Measurements from ENCODE around the gene LRRC41. TPM values are rescaled to one million over a fixed set of nuclear protein-coding genes. Genes with fewer than 3 reads are reported as not detected.

Gene LRRC41
- polyA plus RNA-seq, 3 donors, result 22.9 to 50.9 (median 47.4) TPM

GRCh38 chr1:46284058-46284457 lies 19.4 kb downstream of the LRRC41 start:
- Histone ChIP-seq H3K4me2 (replicated peaks; ENCODE audit: extremely low read depth, low read length, poor library complexity, severe bottlenecking) (no peak overlapping the region), H3K9me3 (replicated peaks in 1 of 2; ENCODE audit: control insufficient read depth in 1 of 2, insufficient read depth in 1 of 2, low read length in 2 of 2) (no peaks in the 10 kb centered on the region), H3K9ac (ENCODE audit: insufficient read depth, low read length, poor library complexity, severe bottlenecking) (no peak overlapping the region), H3K36me3 (replicated peaks in 1 of 2; ENCODE audit: control insufficient read depth in 1 of 2, insufficient read depth in 2 of 2, low read length in 2 of 2) (peaks cover 64 to 97% of the 10 kb centered on the region in 2 donors), H3K27ac (ENCODE audit: low read depth in 1 of 2, low read length in 2 of 2) (no peak overlapping the region), H3K4me3 (replicated peaks in 1 of 3; ENCODE audit: low read depth in 2 of 3, low read length in 3 of 3) (no peak overlapping the region), H4K20me1 (ENCODE audit: insufficient read depth, low read length) (no peaks in the 10 kb centered on the region), H3K4me1 (ENCODE audit: control insufficient read depth in 1 of 2, insufficient read depth in 2 of 2, low read length in 2 of 2) (peaks cover 0 to 4% of the 10 kb centered on the region in 2 donors), H3K27me3 (ENCODE audit: control insufficient read depth in 2 of 2, insufficient read depth in 2 of 2, low read length in 2 of 2) (no peaks in the 10 kb centered on the region), H3K79me2 (ENCODE audit: insufficient read depth, low read length) (no peaks in the 10 kb centered on the region), H2AFZ (ENCODE audit: insufficient read depth, low read depth, low read length, poor library complexity, severe bottlenecking) (no peak overlapping the region)
- Mint-ChIP-seq H3K4me1 (peaks cover 7% of the 10 kb centered on the region), H3K27me3 (ENCODE audit: low read depth in 3 of 3) (no peaks in the 10 kb centered on the region), H3K4me3 (no peak overlapping the region), H3K36me3 (peaks cover 72 to 86% of the 10 kb centered on the region in 2 donors), H3K27ac (peak overlapping the region in 1 of 7 donors; percentile 55), H3K9me3 (no peaks in the 10 kb centered on the region)
- DNase-seq, result no peak
- no peak for TF ChIP-seq CTCF (IDR thresholded peaks at IDR 0.05)
- WGBS (ENCODE audit: insufficient coverage), result 100% methylated on average over 1 of the region's 1 CpG
- intact Hi-C loops (cut with micrococcal nuclease), result no loop called here

GRCh38 chr1:46281021-46281420 lies 22.4 kb downstream of the LRRC41 start:
- Mint-ChIP-seq H3K27me3 (ENCODE audit: low read depth in 3 of 3) (no peaks in the 10 kb centered on the region), H3K4me3 (no peak overlapping the region), H3K4me1 (no peaks in the 10 kb centered on the region), H3K27ac (no peak overlapping the region), H3K9me3 (peaks cover 0 to 2% (median 0%) of the 10 kb centered on the region in 7 donors), H3K36me3 (peaks cover 75 to 94% of the 10 kb centered on the region in 2 donors)
- H3K27me3 ChIP-seq (ENCODE audit: control insufficient read depth in 2 of 2, insufficient read depth in 2 of 2, low read length in 2 of 2), result no peaks in the 10 kb centered on the region
- H3K36me3 ChIP-seq (replicated peaks in 1 of 2; ENCODE audit: control insufficient read depth in 1 of 2, insufficient read depth in 2 of 2, low read length in 2 of 2), result peaks cover 70 to 90% of the 10 kb centered on the region in 2 donors
- H3K9me3 ChIP-seq (replicated peaks in 1 of 2; ENCODE audit: control insufficient read depth in 1 of 2, insufficient read depth in 1 of 2, low read length in 2 of 2), result no peaks in the 10 kb centered on the region
- H3K79me2 ChIP-seq (ENCODE audit: insufficient read depth, low read length), result no peaks in the 10 kb centered on the region
- no peak for DNase-seq
- H3K4me2 ChIP-seq (replicated peaks; ENCODE audit: extremely low read depth, low read length, poor library complexity, severe bottlenecking), result no peak overlapping the region
- H3K4me1 ChIP-seq (ENCODE audit: control insufficient read depth in 1 of 2, insufficient read depth in 2 of 2, low read length in 2 of 2), result no peaks in the 10 kb centered on the region
- intact Hi-C loops (cut with micrococcal nuclease), result no loop called here
- peak overlapping the region in 1 of 2 donors; percentile 36 for H3K27ac ChIP-seq (ENCODE audit: low read depth in 1 of 2, low read length in 2 of 2)
- H3K4me3 ChIP-seq (replicated peaks in 1 of 3; ENCODE audit: low read depth in 2 of 3, low read length in 3 of 3), result no peak overlapping the region
- no peaks in the 10 kb centered on the region for H4K20me1 ChIP-seq (ENCODE audit: insufficient read depth, low read length)
- TF ChIP-seq CTCF (IDR thresholded peaks at IDR 0.05), result no peak
- no peak overlapping the region for H3K9ac ChIP-seq (ENCODE audit: insufficient read depth, low read length, poor library complexity, severe bottlenecking)
- WGBS (ENCODE audit: insufficient coverage), result 100% methylated on average over 8 of the region's 14 CpGs
- no peak overlapping the region for H2AFZ ChIP-seq (ENCODE audit: insufficient read depth, low read depth, low read length, poor library complexity, severe bottlenecking)
